Measurements from ENCODE around the gene PRKCG.

Gene PRKCG

DNA sequence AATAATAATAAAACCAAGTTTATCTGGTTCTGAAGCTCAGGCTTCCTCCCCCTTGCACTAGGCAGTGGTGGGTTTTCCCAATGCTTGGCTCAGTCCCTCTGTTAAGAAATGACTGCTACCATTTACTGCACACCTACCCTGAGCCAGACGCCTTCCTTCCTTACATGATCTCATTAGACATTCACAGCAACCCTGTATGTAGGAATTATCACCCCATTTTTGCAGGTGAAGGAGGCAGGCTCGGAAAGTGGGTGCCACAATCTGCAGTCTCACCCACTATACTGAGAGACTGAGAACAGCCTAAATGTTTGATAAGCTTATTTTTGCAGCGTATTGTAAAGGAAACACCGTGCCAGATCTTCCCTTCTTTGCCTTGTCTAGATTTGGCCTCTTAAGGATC, 62.4 kb downstream of the PRKCG start:
- Histone ChIP-seq H3K4me2 (ENCODE audit: insufficient read depth, low read length, poor library complexity, severe bottlenecking) (no peak overlapping the region), H3K14ac (ENCODE audit: low read length) (no peak overlapping the region), H2BK15ac (ENCODE audit: low read length) (no peak overlapping the region), H3K4ac (ENCODE audit: low read length) (no peak overlapping the region), H3K4me1 (ENCODE audit: control insufficient read depth in 2 of 2, insufficient read depth in 1 of 2, low read depth in 1 of 2, low read length in 2 of 2) (peaks cover 0 to 9% of the 10 kb centered on the region in 2 donors), H3K18ac (ENCODE audit: low read length) (no peak overlapping the region), H2AK5ac (ENCODE audit: low read depth, low read length) (no peak overlapping the region), H2BK12ac (ENCODE audit: low read length) (no peak overlapping the region), H4K8ac (ENCODE audit: low read depth, low read length) (no peak overlapping the region), H3K9me3 (replicated peaks in 1 of 2; ENCODE audit: control insufficient read depth in 2 of 2, insufficient read depth in 1 of 2, low read depth in 1 of 2, low read length in 2 of 2) (peaks cover 0 to 5% of the 10 kb centered on the region in 2 donors), H3K4me3 (ENCODE audit: low read length in 2 of 2) (no peak overlapping the region), H3K27ac (replicated peaks; ENCODE audit: low read length) (no peak overlapping the region), H3K79me1 (ENCODE audit: low read depth, low read length) (no peaks in the 10 kb centered on the region), H2BK120ac (ENCODE audit: low read depth, low read length) (no peak overlapping the region), H3K36me3 (replicated peaks in 1 of 2; ENCODE audit: control insufficient read depth in 2 of 2, insufficient read depth in 2 of 2, low read length in 2 of 2) (peaks cover 6 to 35% of the 10 kb centered on the region in 2 donors), H3K27me3 (ENCODE audit: control insufficient read depth in 3 of 3, insufficient read depth in 3 of 3, low read depth in 1 of 3, low read length in 3 of 3) (peaks cover 0 to 10% (median 0%) of the 10 kb centered on the region in 3 experiments), H3K9ac (ENCODE audit: low read depth, low read length, poor library complexity) (no peak overlapping the region), H3K23ac (ENCODE audit: low read depth, low read length, poor library complexity) (no peak overlapping the region), H4K91ac (ENCODE audit: low read depth, low read length, poor library complexity) (no peak overlapping the region), H2BK5ac (ENCODE audit: low read length) (no peak overlapping the region), H2AFZ (ENCODE audit: low read length) (no peak overlapping the region)
- no CpG with 5 or more reads among the region's 4 CpGs for WGBS, 2 donors (ENCODE audit: extremely low coverage in 2 of 2, insufficient read length in 2 of 2, insufficient replicate concordance in 1 of 2)
- DNase-seq (ENCODE audit: low spot score): no peak

- Histone ChIP-seq H4K91ac (ENCODE audit: low read depth, low read length, poor library complexity) (no peak overlapping the region), H3K18ac (ENCODE audit: low read length) (no peak overlapping the region), H3K27ac (replicated peaks; ENCODE audit: low read length) (no peak overlapping the region), H3K9ac (ENCODE audit: low read depth, low read length, poor library complexity) (no peak overlapping the region), H2AFZ (ENCODE audit: low read length) (no peak overlapping the region), H3K14ac (ENCODE audit: low read length) (no peak overlapping the region), H3K79me1 (ENCODE audit: low read depth, low read length) (no peaks in the 10 kb centered on the region), H2BK15ac (ENCODE audit: low read length) (no peak overlapping the region), H2BK120ac (ENCODE audit: low read depth, low read length) (no peak overlapping the region), H4K8ac (ENCODE audit: low read depth, low read length) (no peak overlapping the region), H3K23ac (ENCODE audit: low read depth, low read length, poor library complexity) (no peak overlapping the region), H3K9me3 (replicated peaks in 1 of 2; ENCODE audit: control insufficient read depth in 2 of 2, insufficient read depth in 1 of 2, low read depth in 1 of 2, low read length in 2 of 2) (peaks cover 0 to 5% of the 10 kb centered on the region in 2 donors), H2AK5ac (ENCODE audit: low read depth, low read length) (no peak overlapping the region), H3K27me3 (ENCODE audit: control insufficient read depth in 3 of 3, insufficient read depth in 3 of 3, low read depth in 1 of 3, low read length in 3 of 3) (peaks cover 0 to 10% (median 0%) of the 10 kb centered on the region in 3 experiments), H2BK12ac (ENCODE audit: low read length) (no peak overlapping the region), H3K4me3 (ENCODE audit: low read length in 2 of 2) (no peak overlapping the region), H3K4me1 (ENCODE audit: control insufficient read depth in 2 of 2, insufficient read depth in 1 of 2, low read depth in 1 of 2, low read length in 2 of 2) (peaks cover 0 to 9% of the 10 kb centered on the region in 2 donors), H3K4me2 (ENCODE audit: insufficient read depth, low read length, poor library complexity, severe bottlenecking) (no peak overlapping the region), H3K4ac (ENCODE audit: low read length) (no peak overlapping the region), H3K36me3 (replicated peaks in 1 of 2; ENCODE audit: control insufficient read depth in 2 of 2, insufficient read depth in 2 of 2, low read length in 2 of 2) (peaks cover 4 to 30% of the 10 kb centered on the region in 2 donors), H2BK5ac (ENCODE audit: low read length) (no peak overlapping the region)
- no peak for DNase-seq (ENCODE audit: low spot score)
- no CpG with 5 or more reads among the region's 4 CpGs for WGBS, 2 donors (ENCODE audit: extremely low coverage in 2 of 2, insufficient read length in 2 of 2, insufficient replicate concordance in 1 of 2)
These were observed 62.9 kb downstream of the PRKCG start for GRCh38 chr19:53944933-53945332.

DNA sequence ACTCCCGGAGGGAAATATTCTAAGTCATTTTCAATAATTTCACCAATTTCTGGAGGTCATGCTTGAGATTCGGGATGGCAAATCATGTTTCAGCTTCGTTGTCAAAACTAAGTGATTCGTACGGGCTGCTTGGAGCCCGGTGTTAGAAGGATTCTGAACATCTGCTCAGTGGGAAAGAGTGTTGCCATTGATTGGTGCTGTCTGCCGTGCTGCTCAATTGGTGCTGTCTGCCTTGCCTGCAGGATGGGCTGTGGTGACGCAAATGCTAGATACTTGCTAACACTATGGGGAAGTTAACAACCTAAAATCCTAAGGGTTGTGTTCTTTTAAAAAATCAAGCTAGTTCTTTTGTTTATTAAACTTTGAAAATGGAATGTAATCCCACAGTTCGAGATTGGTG, 63.4 kb downstream of the PRKCG start:
- Histone ChIP-seq H2BK15ac (ENCODE audit: low read length) (no peak overlapping the region), H3K9ac (ENCODE audit: low read depth, low read length, poor library complexity) (no peak overlapping the region), H3K18ac (ENCODE audit: low read length) (no peak overlapping the region), H2AK5ac (ENCODE audit: low read depth, low read length) (no peak overlapping the region), H3K36me3 (replicated peaks in 1 of 2; ENCODE audit: control insufficient read depth in 2 of 2, insufficient read depth in 2 of 2, low read length in 2 of 2) (peaks cover 1 to 25% of the 10 kb centered on the region in 2 donors), H3K4me1 (ENCODE audit: control insufficient read depth in 2 of 2, insufficient read depth in 1 of 2, low read depth in 1 of 2, low read length in 2 of 2) (peaks cover 0 to 9% of the 10 kb centered on the region in 2 donors), H3K4ac (ENCODE audit: low read length) (no peak overlapping the region), H4K8ac (ENCODE audit: low read depth, low read length) (no peak overlapping the region), H3K14ac (ENCODE audit: low read length) (no peak overlapping the region), H3K9me3 (replicated peaks in 1 of 2; ENCODE audit: control insufficient read depth in 2 of 2, insufficient read depth in 1 of 2, low read depth in 1 of 2, low read length in 2 of 2) (peaks cover 0 to 5% of the 10 kb centered on the region in 2 donors), H3K4me2 (ENCODE audit: insufficient read depth, low read length, poor library complexity, severe bottlenecking) (no peak overlapping the region), H3K23ac (ENCODE audit: low read depth, low read length, poor library complexity) (no peak overlapping the region), H3K27me3 (ENCODE audit: control insufficient read depth in 3 of 3, insufficient read depth in 3 of 3, low read depth in 1 of 3, low read length in 3 of 3) (peaks cover 0 to 10% (median 0%) of the 10 kb centered on the region in 3 experiments), H2AFZ (ENCODE audit: low read length) (peak overlapping the region; percentile 11), H2BK5ac (ENCODE audit: low read length) (no peak overlapping the region), H3K4me3 (ENCODE audit: low read length in 2 of 2) (peak overlapping the region in 1 of 2 donors; percentile 4), H2BK12ac (ENCODE audit: low read length) (no peak overlapping the region), H3K79me1 (ENCODE audit: low read depth, low read length) (no peaks in the 10 kb centered on the region), H2BK120ac (ENCODE audit: low read depth, low read length) (no peak overlapping the region), H4K91ac (ENCODE audit: low read depth, low read length, poor library complexity) (no peak overlapping the region), H3K27ac (replicated peaks; ENCODE audit: low read length) (no peak overlapping the region)
- no peak for DNase-seq (ENCODE audit: low spot score)
- WGBS, 2 donors (ENCODE audit: extremely low coverage in 2 of 2, insufficient read length in 2 of 2, insufficient replicate concordance in 1 of 2): no CpG with 5 or more reads among the region's 9 CpGs

GRCh38 chr19:53945998-53946397, 64.0 kb downstream of the PRKCG start:
- no peak overlapping the region for H2BK120ac ChIP-seq (ENCODE audit: low read depth, low read length)
- no peak overlapping the region for H3K18ac ChIP-seq (ENCODE audit: low read length)
- H3K23ac ChIP-seq (ENCODE audit: low read depth, low read length, poor library complexity): no peak overlapping the region
- peaks cover 0 to 10% (median 0%) of the 10 kb centered on the region in 3 experiments for H3K27me3 ChIP-seq (ENCODE audit: control insufficient read depth in 3 of 3, insufficient read depth in 3 of 3, low read depth in 1 of 3, low read length in 3 of 3)
- no peak overlapping the region for H3K14ac ChIP-seq (ENCODE audit: low read length)
- peaks cover 0 to 5% of the 10 kb centered on the region in 2 donors for H3K9me3 ChIP-seq (replicated peaks in 1 of 2; ENCODE audit: control insufficient read depth in 2 of 2, insufficient read depth in 1 of 2, low read depth in 1 of 2, low read length in 2 of 2)
- no peak overlapping the region for H3K9ac ChIP-seq (ENCODE audit: low read depth, low read length, poor library complexity)
- no peaks in the 10 kb centered on the region for H3K79me1 ChIP-seq (ENCODE audit: low read depth, low read length)
- H2AK5ac ChIP-seq (ENCODE audit: low read depth, low read length): no peak overlapping the region
- no peak overlapping the region for H3K4ac ChIP-seq (ENCODE audit: low read length)
- no CpG with 5 or more reads among the region's 2 CpGs for WGBS, 2 donors (ENCODE audit: extremely low coverage in 2 of 2, insufficient read length in 2 of 2, insufficient replicate concordance in 1 of 2)
- no peak for DNase-seq (ENCODE audit: low spot score)
- no peak overlapping the region for H4K8ac ChIP-seq (ENCODE audit: low read depth, low read length)
- no peak overlapping the region for H2AFZ ChIP-seq (ENCODE audit: low read length)
- no peak overlapping the region for H2BK5ac ChIP-seq (ENCODE audit: low read length)
- no peak overlapping the region for H3K27ac ChIP-seq (replicated peaks; ENCODE audit: low read length)
- H2BK12ac ChIP-seq (ENCODE audit: low read length): no peak overlapping the region
- no peak overlapping the region for H2BK15ac ChIP-seq (ENCODE audit: low read length)
- H4K91ac ChIP-seq (ENCODE audit: low read depth, low read length, poor library complexity): no peak overlapping the region
- peaks cover 0 to 9% of the 10 kb centered on the region in 2 donors for H3K4me1 ChIP-seq (ENCODE audit: control insufficient read depth in 2 of 2, insufficient read depth in 1 of 2, low read depth in 1 of 2, low read length in 2 of 2)
- H3K36me3 ChIP-seq (replicated peaks in 1 of 2; ENCODE audit: control insufficient read depth in 2 of 2, insufficient read depth in 2 of 2, low read length in 2 of 2): peaks cover 0 to 22% of the 10 kb centered on the region in 2 donors
- H3K4me3 ChIP-seq (ENCODE audit: low read length in 2 of 2): peak overlapping the region in 1 of 2 donors; percentile 4
- H3K4me2 ChIP-seq (ENCODE audit: insufficient read depth, low read length, poor library complexity, severe bottlenecking): no peak overlapping the region

Data from neuronal stem cell (in vitro differentiated cells).